Measurements from ENCODE around the gene RGS14.
"Not testable (repeated sequence)": the region's sequence is repeated elsewhere in the genome, so short reads cannot be mapped to it uniquely, and the experiment has no call there.

The RGS14 gene

GRCh38 chr5:177336112-177336511 lies 21.6 kb upstream of the RGS14 start:
- no peaks in the 10 kb centered on the region for H3K4me1 ChIP-seq (ENCODE audit: control insufficient read depth in 2 of 2, insufficient read depth in 2 of 2, low read length in 2 of 2)
- no peak overlapping the region for H3K4me3 ChIP-seq (ENCODE audit: low read length in 2 of 2)
- no peaks in the 10 kb centered on the region for H3K27me3 ChIP-seq (ENCODE audit: control insufficient read depth in 2 of 2, insufficient read depth in 2 of 2, low read length in 2 of 2)
- H3K27ac ChIP-seq (ENCODE audit: low read depth in 2 of 2, low read length in 2 of 2): no peak overlapping the region
- H3K9me3 ChIP-seq (ENCODE audit: control insufficient read depth in 2 of 2, low read length in 2 of 2): no peaks in the 10 kb centered on the region
- H3K36me3 ChIP-seq (ENCODE audit: control insufficient read depth in 2 of 2, insufficient read depth in 2 of 2, low read length in 2 of 2): peaks cover 70 to 82% of the 10 kb centered on the region in 2 donors
- no peak overlapping the region for H3K9ac ChIP-seq (ENCODE audit: low read depth in 1 of 2, low read length in 2 of 2)

- Histone ChIP-seq H3K9ac (ENCODE audit: low read depth in 1 of 2, low read length in 2 of 2) (no peak overlapping the region), H3K36me3 (ENCODE audit: control insufficient read depth in 2 of 2, insufficient read depth in 2 of 2, low read length in 2 of 2) (peaks cover 68 to 81% of the 10 kb centered on the region in 2 donors), H3K4me1 (ENCODE audit: control insufficient read depth in 2 of 2, insufficient read depth in 2 of 2, low read length in 2 of 2) (no peaks in the 10 kb centered on the region), H3K27ac (ENCODE audit: low read depth in 2 of 2, low read length in 2 of 2) (no peak overlapping the region), H3K27me3 (ENCODE audit: control insufficient read depth in 2 of 2, insufficient read depth in 2 of 2, low read length in 2 of 2) (no peaks in the 10 kb centered on the region), H3K4me3 (ENCODE audit: low read length in 2 of 2) (no peak overlapping the region), H3K9me3 (ENCODE audit: control insufficient read depth in 2 of 2, low read length in 2 of 2) (no peaks in the 10 kb centered on the region)
These were observed 20.9 kb upstream of the RGS14 start for GRCh38 chr5:177336603-177337494.

GRCh38 chr5:177338251-177339106 lies 19.2 kb upstream of the RGS14 start:
- no peak overlapping the region for H3K27ac ChIP-seq (ENCODE audit: low read depth in 2 of 2, low read length in 2 of 2)
- no peaks in the 10 kb centered on the region for H3K4me1 ChIP-seq (ENCODE audit: control insufficient read depth in 2 of 2, insufficient read depth in 2 of 2, low read length in 2 of 2)
- no peaks in the 10 kb centered on the region for H3K27me3 ChIP-seq (ENCODE audit: control insufficient read depth in 2 of 2, insufficient read depth in 2 of 2, low read length in 2 of 2)
- no peak overlapping the region for H3K9ac ChIP-seq (ENCODE audit: low read depth in 1 of 2, low read length in 2 of 2)
- H3K4me3 ChIP-seq (ENCODE audit: low read length in 2 of 2): no peak overlapping the region
- H3K9me3 ChIP-seq (ENCODE audit: control insufficient read depth in 2 of 2, low read length in 2 of 2): no peaks in the 10 kb centered on the region
- peaks cover 60 to 77% of the 10 kb centered on the region in 2 donors for H3K36me3 ChIP-seq (ENCODE audit: control insufficient read depth in 2 of 2, insufficient read depth in 2 of 2, low read length in 2 of 2)

GRCh38 chr5:177339107-177339638 lies 18.6 kb upstream of the RGS14 start:
- H3K9ac ChIP-seq (ENCODE audit: low read depth in 1 of 2, low read length in 2 of 2): no peak overlapping the region
- no peak overlapping the region for H3K4me3 ChIP-seq (ENCODE audit: low read length in 2 of 2)
- H3K27me3 ChIP-seq (ENCODE audit: control insufficient read depth in 2 of 2, insufficient read depth in 2 of 2, low read length in 2 of 2): no peaks in the 10 kb centered on the region
- H3K4me1 ChIP-seq (ENCODE audit: control insufficient read depth in 2 of 2, insufficient read depth in 2 of 2, low read length in 2 of 2): no peaks in the 10 kb centered on the region
- H3K27ac ChIP-seq (ENCODE audit: low read depth in 2 of 2, low read length in 2 of 2): no peak overlapping the region
- H3K36me3 ChIP-seq (ENCODE audit: control insufficient read depth in 2 of 2, insufficient read depth in 2 of 2, low read length in 2 of 2): peaks cover 56 to 72% of the 10 kb centered on the region in 2 donors
- no peaks in the 10 kb centered on the region for H3K9me3 ChIP-seq (ENCODE audit: control insufficient read depth in 2 of 2, low read length in 2 of 2)

- H3K9me3 ChIP-seq (ENCODE audit: control insufficient read depth in 2 of 2, low read length in 2 of 2); H3K4me3 ChIP-seq (ENCODE audit: low read length in 2 of 2); H3K9ac ChIP-seq (ENCODE audit: low read depth in 1 of 2, low read length in 2 of 2); H3K27me3 ChIP-seq (ENCODE audit: control insufficient read depth in 2 of 2, insufficient read depth in 2 of 2, low read length in 2 of 2); H3K27ac ChIP-seq (ENCODE audit: low read depth in 2 of 2, low read length in 2 of 2); H3K4me1 ChIP-seq (ENCODE audit: control insufficient read depth in 2 of 2, insufficient read depth in 2 of 2, low read length in 2 of 2): not testable (repeated sequence)
- H3K36me3 ChIP-seq (ENCODE audit: control insufficient read depth in 2 of 2, insufficient read depth in 2 of 2, low read length in 2 of 2): peaks cover 25 to 46% of the 10 kb centered on the region in 2 donors
These were observed 14.7 kb upstream of the RGS14 start for GRCh38 chr5:177343000-177343399.

- no peak overlapping the region for H3K4me3 ChIP-seq (ENCODE audit: low read length in 2 of 2)
- H3K9ac ChIP-seq (ENCODE audit: low read depth in 1 of 2, low read length in 2 of 2): no peak overlapping the region
- H3K27me3 ChIP-seq (ENCODE audit: control insufficient read depth in 2 of 2, insufficient read depth in 2 of 2, low read length in 2 of 2): no peaks in the 10 kb centered on the region
- no peak overlapping the region for H3K27ac ChIP-seq (ENCODE audit: low read depth in 2 of 2, low read length in 2 of 2)
- H3K36me3 ChIP-seq (ENCODE audit: control insufficient read depth in 2 of 2, insufficient read depth in 2 of 2, low read length in 2 of 2): peaks cover 19 to 38% of the 10 kb centered on the region in 2 donors
- H3K4me1 ChIP-seq (ENCODE audit: control insufficient read depth in 2 of 2, insufficient read depth in 2 of 2, low read length in 2 of 2): no peaks in the 10 kb centered on the region
- H3K9me3 ChIP-seq (ENCODE audit: control insufficient read depth in 2 of 2, low read length in 2 of 2): no peaks in the 10 kb centered on the region
These were observed 13.9 kb upstream of the RGS14 start for GRCh38 chr5:177343777-177344176.

GRCh38 chr5:177344891-177345290 lies 12.8 kb upstream of the RGS14 start:
- Histone ChIP-seq H3K4me1 (ENCODE audit: control insufficient read depth in 2 of 2, insufficient read depth in 2 of 2, low read length in 2 of 2) (peaks cover 0 to 7% of the 10 kb centered on the region in 2 donors), H3K36me3 (ENCODE audit: control insufficient read depth in 2 of 2, insufficient read depth in 2 of 2, low read length in 2 of 2) (peaks cover 20 to 39% of the 10 kb centered on the region in 2 donors), H3K27me3 (ENCODE audit: control insufficient read depth in 2 of 2, insufficient read depth in 2 of 2, low read length in 2 of 2) (no peaks in the 10 kb centered on the region), H3K9ac (ENCODE audit: low read depth in 1 of 2, low read length in 2 of 2) (no peak overlapping the region), H3K9me3 (ENCODE audit: control insufficient read depth in 2 of 2, low read length in 2 of 2) (no peaks in the 10 kb centered on the region), H3K27ac (ENCODE audit: low read depth in 2 of 2, low read length in 2 of 2) (no peak overlapping the region), H3K4me3 (ENCODE audit: low read length in 2 of 2) (no peak overlapping the region)

GRCh38 chr5:177346820-177347219 lies 10.9 kb upstream of the RGS14 start:
- Histone ChIP-seq H3K9ac (ENCODE audit: low read depth in 1 of 2, low read length in 2 of 2) (no peak overlapping the region), H3K27ac (ENCODE audit: low read depth in 2 of 2, low read length in 2 of 2) (no peak overlapping the region), H3K27me3 (ENCODE audit: control insufficient read depth in 2 of 2, insufficient read depth in 2 of 2, low read length in 2 of 2) (no peaks in the 10 kb centered on the region), H3K9me3 (ENCODE audit: control insufficient read depth in 2 of 2, low read length in 2 of 2) (no peaks in the 10 kb centered on the region), H3K4me1 (ENCODE audit: control insufficient read depth in 2 of 2, insufficient read depth in 2 of 2, low read length in 2 of 2) (peaks cover 13 to 19% of the 10 kb centered on the region in 2 donors), H3K36me3 (ENCODE audit: control insufficient read depth in 2 of 2, insufficient read depth in 2 of 2, low read length in 2 of 2) (peaks cover 15 to 35% of the 10 kb centered on the region in 2 donors), H3K4me3 (ENCODE audit: low read length in 2 of 2) (no peak overlapping the region)

GRCh38 chr5:177347699-177348098 lies 10.0 kb upstream of the RGS14 start:
- H3K9ac ChIP-seq (ENCODE audit: low read depth in 1 of 2, low read length in 2 of 2): no peak overlapping the region
- H3K4me3 ChIP-seq (ENCODE audit: low read length in 2 of 2): no peak overlapping the region
- H3K27me3 ChIP-seq (ENCODE audit: control insufficient read depth in 2 of 2, insufficient read depth in 2 of 2, low read length in 2 of 2): peaks cover 0 to 2% of the 10 kb centered on the region in 2 donors
- no peaks in the 10 kb centered on the region for H3K9me3 ChIP-seq (ENCODE audit: control insufficient read depth in 2 of 2, low read length in 2 of 2)
- no peak overlapping the region for H3K27ac ChIP-seq (ENCODE audit: low read depth in 2 of 2, low read length in 2 of 2)
- H3K36me3 ChIP-seq (ENCODE audit: control insufficient read depth in 2 of 2, insufficient read depth in 2 of 2, low read length in 2 of 2): peaks cover 15 to 29% of the 10 kb centered on the region in 2 donors
- peaks cover 13 to 21% of the 10 kb centered on the region in 2 donors for H3K4me1 ChIP-seq (ENCODE audit: control insufficient read depth in 2 of 2, insufficient read depth in 2 of 2, low read length in 2 of 2)

GRCh38 chr5:177349362-177349647 lies 8.4 kb upstream of the RGS14 start:
- no peak overlapping the region for H3K4me3 ChIP-seq (ENCODE audit: low read length in 2 of 2)
- H3K9me3 ChIP-seq (ENCODE audit: control insufficient read depth in 2 of 2, low read length in 2 of 2): no peaks in the 10 kb centered on the region
- H3K27me3 ChIP-seq (ENCODE audit: control insufficient read depth in 2 of 2, insufficient read depth in 2 of 2, low read length in 2 of 2): peaks cover 0 to 2% of the 10 kb centered on the region in 2 donors
- H3K9ac ChIP-seq (ENCODE audit: low read depth in 1 of 2, low read length in 2 of 2): no peak overlapping the region
- H3K36me3 ChIP-seq (ENCODE audit: control insufficient read depth in 2 of 2, insufficient read depth in 2 of 2, low read length in 2 of 2): peaks cover 11 to 23% of the 10 kb centered on the region in 2 donors
- H3K27ac ChIP-seq (ENCODE audit: low read depth in 2 of 2, low read length in 2 of 2): no peak overlapping the region
- peaks cover 13 to 21% of the 10 kb centered on the region in 2 donors for H3K4me1 ChIP-seq (ENCODE audit: control insufficient read depth in 2 of 2, insufficient read depth in 2 of 2, low read length in 2 of 2)
